ENCODE measurements around the gene PDZD8.

GRCh38 chr10:117272195-117273076 is 102.8 kb downstream of the PDZD8 start:
- TF ChIP-seq, protein P1, sequence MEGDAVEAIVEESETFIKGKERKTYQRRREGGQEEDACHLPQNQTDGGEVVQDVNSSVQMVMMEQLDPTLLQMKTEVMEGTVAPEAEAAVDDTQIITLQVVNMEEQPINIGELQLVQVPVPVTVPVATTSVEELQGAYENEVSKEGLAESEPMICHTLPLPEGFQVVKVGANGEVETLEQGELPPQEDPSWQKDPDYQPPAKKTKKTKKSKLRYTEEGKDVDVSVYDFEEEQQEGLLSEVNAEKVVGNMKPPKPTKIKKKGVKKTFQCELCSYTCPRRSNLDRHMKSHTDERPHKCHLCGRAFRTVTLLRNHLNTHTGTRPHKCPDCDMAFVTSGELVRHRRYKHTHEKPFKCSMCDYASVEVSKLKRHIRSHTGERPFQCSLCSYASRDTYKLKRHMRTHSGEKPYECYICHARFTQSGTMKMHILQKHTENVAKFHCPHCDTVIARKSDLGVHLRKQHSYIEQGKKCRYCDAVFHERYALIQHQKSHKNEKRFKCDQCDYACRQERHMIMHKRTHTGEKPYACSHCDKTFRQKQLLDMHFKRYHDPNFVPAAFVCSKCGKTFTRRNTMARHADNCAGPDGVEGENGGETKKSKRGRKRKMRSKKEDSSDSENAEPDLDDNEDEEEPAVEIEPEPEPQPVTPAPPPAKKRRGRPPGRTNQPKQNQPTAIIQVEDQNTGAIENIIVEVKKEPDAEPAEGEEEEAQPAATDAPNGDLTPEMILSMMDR (conservative IDR thresholded peaks at IDR 0.05), result no peak
- TF ChIP-seq EZH2 (IDR thresholded peaks at IDR 0.05; ENCODE audit: low read depth), result no peak
